Measurements from ENCODE around the gene CLSTN3.

The CLSTN3 gene

DNA sequence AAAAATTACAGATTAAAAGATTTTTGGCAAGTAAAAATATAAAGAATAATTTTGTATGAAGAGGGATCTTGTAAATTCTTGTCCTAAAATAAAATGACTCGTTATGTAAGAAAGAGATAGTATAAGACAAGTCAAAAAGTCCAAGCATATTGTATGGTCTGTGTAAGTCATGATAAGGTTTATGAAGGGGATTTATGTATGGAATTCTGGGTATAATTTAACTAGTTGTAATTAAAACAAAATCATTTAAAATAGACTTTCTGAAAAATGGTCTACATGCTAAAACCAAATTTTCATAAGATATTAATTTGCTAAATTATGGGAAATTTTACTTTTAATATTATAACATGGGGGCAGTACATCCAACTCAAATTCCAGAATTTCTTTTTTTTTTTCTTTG is 41.7 kb downstream of the CLSTN3 start (continued):
- TF ChIP-seq ZNF148 (tag by site-specific recombination; IDR thresholded peaks at IDR 0.05; ENCODE audit: borderline replicate concordance): no peak
- TF ChIP-seq ZFP37 (tag by site-specific recombination; IDR thresholded peaks at IDR 0.05): no peak
- TF ChIP-seq ZNF174 (tag by site-specific recombination; IDR thresholded peaks at IDR 0.05): no peak
- TF ChIP-seq PRDM2 (tag by site-specific recombination; IDR thresholded peaks at IDR 0.05; ENCODE audit: borderline replicate concordance): no peak
- peak; percentile 98 for TF ChIP-seq SETDB1 (IDR thresholded peaks at IDR 0.05; ENCODE audit: insufficient read length, low read length)
- TF ChIP-seq, protein P1, sequence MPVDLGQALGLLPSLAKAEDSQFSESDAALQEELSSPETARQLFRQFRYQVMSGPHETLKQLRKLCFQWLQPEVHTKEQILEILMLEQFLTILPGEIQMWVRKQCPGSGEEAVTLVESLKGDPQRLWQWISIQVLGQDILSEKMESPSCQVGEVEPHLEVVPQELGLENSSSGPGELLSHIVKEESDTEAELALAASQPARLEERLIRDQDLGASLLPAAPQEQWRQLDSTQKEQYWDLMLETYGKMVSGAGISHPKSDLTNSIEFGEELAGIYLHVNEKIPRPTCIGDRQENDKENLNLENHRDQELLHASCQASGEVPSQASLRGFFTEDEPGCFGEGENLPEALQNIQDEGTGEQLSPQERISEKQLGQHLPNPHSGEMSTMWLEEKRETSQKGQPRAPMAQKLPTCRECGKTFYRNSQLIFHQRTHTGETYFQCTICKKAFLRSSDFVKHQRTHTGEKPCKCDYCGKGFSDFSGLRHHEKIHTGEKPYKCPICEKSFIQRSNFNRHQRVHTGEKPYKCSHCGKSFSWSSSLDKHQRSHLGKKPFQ (tag by site-specific recombination; IDR thresholded peaks at IDR 0.05): no peak

- no peak overlapping the region for H3K4me3 ChIP-seq (ENCODE audit: low read depth, low read length)
- CTCF ChIA-PET: interaction anchor here (0.7 to 1.5 kb wide), 3 partner anchors 12 to 30 kb away, joined by 3 to 4 read pairs (median 3); no protein-coding TSS in a partner anchor
- no peaks in the 10 kb centered on the region for H3K36me3 ChIP-seq (ENCODE audit: control insufficient read depth in 2 of 2, insufficient read depth in 1 of 2, low read length in 2 of 2)
- H3K27ac ChIP-seq (ENCODE audit: extremely low read depth, low read depth, low read length): no peak overlapping the region
- no peaks in the 10 kb centered on the region for H3K4me1 ChIP-seq (ENCODE audit: control insufficient read depth, insufficient read depth, low read length)
- no peaks in the 10 kb centered on the region for H3K9me3 ChIP-seq (ENCODE audit: control insufficient read depth, insufficient read depth, low read depth, low read length)
- POLR2A ChIA-PET: interaction anchor here (0.6 kb wide), 1 partner anchor 37 kb away, joined by 5 read pairs; no protein-coding TSS in a partner anchor
- no peak for TF ChIP-seq SP3 (tag by site-specific recombination; IDR thresholded peaks at IDR 0.05)
- TF ChIP-seq ZNF214 (tag by site-specific recombination; IDR thresholded peaks at IDR 0.05; ENCODE audit: borderline replicate concordance): no peak
- no peak for TF ChIP-seq ZBTB6 (tag by site-specific recombination; IDR thresholded peaks at IDR 0.05)
- TF ChIP-seq, protein P2, sequence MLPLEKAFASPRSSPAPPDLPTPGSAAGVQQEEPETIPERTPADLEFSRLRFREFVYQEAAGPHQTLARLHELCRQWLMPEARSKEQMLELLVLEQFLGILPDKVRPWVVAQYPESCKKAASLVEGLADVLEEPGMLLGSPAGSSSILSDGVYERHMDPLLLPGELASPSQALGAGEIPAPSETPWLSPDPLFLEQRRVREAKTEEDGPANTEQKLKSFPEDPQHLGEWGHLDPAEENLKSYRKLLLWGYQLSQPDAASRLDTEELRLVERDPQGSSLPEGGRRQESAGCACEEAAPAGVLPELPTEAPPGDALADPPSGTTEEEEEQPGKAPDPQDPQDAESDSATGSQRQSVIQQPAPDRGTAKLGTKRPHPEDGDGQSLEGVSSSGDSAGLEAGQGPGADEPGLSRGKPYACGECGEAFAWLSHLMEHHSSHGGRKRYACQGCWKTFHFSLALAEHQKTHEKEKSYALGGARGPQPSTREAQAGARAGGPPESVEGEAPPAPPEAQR (tag by site-specific recombination; IDR thresholded peaks at IDR 0.05): no peak
- TF ChIP-seq RBAK (tag by site-specific recombination; IDR thresholded peaks at IDR 0.05): no peak
- no peak for TF ChIP-seq GFI1B (tag by site-specific recombination; IDR thresholded peaks at IDR 0.05)
- no peak for TF ChIP-seq ZNF394 (tag by site-specific recombination; IDR thresholded peaks at IDR 0.05; ENCODE audit: borderline replicate concordance)
- no peak for TF ChIP-seq ZBTB48 (tag by site-specific recombination; IDR thresholded peaks at IDR 0.05)
- no peak for TF ChIP-seq ZNF398 (tag by site-specific recombination; IDR thresholded peaks at IDR 0.05)
- no peak for TF ChIP-seq ZNF560 (tag by site-specific recombination; IDR thresholded peaks at IDR 0.05; ENCODE audit: borderline replicate concordance)
- TF ChIP-seq, protein P3, sequence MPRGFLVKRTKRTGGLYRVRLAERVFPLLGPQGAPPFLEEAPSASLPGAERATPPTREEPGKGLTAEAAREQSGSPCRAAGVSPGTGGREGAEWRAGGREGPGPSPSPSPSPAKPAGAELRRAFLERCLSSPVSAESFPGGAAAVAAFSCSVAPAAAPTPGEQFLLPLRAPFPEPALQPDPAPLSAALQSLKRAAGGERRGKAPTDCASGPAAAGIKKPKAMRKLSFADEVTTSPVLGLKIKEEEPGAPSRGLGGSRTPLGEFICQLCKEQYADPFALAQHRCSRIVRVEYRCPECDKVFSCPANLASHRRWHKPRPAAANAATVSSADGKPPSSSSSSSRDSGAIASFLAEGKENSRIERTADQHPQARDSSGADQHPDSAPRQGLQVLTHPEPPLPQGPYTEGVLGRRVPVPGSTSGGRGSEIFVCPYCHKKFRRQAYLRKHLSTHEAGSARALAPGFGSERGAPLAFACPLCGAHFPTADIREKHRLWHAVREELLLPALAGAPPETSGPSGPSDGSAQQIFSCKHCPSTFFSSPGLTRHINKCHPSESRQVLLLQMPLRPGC (tag by site-specific recombination; IDR thresholded peaks at IDR 0.05): no peak
- TF ChIP-seq ZSCAN4 (tag by site-specific recombination; IDR thresholded peaks at IDR 0.05): no peak
Measured at GRCh38 chr12:7175493-7175892, 45.3 kb downstream of the CLSTN3 start.

Data from HEK293 (cell line).